Measurements from ENCODE around the gene PMFBP1.

PMFBP1 gene, protein sequence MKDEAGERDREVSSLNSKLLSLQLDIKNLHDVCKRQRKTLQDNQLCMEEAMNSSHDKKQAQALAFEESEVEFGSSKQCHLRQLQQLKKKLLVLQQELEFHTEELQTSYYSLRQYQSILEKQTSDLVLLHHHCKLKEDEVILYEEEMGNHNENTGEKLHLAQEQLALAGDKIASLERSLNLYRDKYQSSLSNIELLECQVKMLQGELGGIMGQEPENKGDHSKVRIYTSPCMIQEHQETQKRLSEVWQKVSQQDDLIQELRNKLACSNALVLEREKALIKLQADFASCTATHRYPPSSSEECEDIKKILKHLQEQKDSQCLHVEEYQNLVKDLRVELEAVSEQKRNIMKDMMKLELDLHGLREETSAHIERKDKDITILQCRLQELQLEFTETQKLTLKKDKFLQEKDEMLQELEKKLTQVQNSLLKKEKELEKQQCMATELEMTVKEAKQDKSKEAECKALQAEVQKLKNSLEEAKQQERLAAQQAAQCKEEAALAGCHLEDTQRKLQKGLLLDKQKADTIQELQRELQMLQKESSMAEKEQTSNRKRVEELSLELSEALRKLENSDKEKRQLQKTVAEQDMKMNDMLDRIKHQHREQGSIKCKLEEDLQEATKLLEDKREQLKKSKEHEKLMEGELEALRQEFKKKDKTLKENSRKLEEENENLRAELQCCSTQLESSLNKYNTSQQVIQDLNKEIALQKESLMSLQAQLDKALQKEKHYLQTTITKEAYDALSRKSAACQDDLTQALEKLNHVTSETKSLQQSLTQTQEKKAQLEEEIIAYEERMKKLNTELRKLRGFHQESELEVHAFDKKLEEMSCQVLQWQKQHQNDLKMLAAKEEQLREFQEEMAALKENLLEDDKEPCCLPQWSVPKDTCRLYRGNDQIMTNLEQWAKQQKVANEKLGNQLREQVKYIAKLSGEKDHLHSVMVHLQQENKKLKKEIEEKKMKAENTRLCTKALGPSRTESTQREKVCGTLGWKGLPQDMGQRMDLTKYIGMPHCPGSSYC

DNA sequence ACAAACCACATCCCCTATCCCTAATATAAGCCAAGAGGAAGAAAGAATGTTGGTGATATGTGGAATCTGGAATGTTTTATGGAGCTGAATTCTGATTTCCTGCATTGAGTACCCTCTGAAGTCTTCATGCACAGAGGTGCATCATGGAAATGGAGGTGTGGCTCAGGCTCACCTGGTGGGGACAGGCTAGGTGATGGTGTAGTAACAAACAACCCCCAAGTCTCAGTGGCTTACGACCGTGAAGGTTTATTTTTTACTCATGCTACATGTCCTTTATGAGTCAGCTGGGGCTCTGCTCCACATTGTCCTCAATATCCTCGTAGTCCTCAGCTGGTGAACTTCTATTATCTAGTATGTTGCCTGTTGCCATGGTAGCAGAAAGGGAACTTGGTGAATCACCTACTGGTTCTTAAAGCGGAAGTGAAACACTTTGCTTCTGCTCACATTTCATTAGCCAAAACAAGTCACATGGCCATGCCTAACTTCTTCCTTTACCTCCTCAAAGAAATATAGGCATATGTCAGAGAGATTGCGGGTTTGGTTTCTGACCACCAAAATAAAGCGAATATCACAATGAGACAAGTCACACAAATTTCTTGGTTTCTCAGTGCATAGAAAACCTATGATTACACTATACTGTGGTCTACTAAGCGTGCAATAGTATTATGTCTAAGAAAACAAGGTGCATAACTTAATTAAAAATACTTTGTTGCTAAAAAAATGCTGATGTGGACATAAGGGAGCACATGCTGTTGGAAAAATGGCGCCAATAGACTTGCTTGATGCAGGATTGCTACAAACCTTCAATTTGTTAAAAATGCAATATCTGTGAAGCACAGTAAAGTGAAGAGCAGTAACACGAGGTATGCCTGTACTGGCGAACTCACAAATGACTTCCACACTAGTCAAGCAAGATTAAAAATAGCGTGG, at the start of gene PMFBP1:
Gene PMFBP1 (minus strand): TSS at position 51 of the 930 bp plus-strand sequence. CDS start 947 bp downstream, outside the sequence.
- DNase-seq = peak; percentile 94

DNA sequence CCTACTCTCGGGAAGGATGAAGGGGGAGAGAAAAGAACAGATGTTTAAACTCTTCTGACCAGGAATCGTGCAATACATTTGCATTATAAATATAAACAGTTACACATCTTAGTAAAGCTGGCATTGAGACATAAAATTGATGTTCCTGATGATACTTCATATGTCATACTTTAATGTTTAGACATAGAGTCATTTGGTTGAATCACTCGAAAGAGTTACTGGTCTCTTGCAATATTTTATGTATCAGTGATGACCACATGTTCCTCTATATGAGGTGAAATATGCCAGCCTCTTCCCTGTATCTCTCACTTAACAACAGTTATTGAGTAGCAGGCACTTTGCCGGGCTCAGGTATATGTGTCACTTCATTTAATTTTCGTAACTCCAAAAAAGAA, 49.7 kb upstream of the PMFBP1 start:
- no peak for DNase-seq

DNA sequence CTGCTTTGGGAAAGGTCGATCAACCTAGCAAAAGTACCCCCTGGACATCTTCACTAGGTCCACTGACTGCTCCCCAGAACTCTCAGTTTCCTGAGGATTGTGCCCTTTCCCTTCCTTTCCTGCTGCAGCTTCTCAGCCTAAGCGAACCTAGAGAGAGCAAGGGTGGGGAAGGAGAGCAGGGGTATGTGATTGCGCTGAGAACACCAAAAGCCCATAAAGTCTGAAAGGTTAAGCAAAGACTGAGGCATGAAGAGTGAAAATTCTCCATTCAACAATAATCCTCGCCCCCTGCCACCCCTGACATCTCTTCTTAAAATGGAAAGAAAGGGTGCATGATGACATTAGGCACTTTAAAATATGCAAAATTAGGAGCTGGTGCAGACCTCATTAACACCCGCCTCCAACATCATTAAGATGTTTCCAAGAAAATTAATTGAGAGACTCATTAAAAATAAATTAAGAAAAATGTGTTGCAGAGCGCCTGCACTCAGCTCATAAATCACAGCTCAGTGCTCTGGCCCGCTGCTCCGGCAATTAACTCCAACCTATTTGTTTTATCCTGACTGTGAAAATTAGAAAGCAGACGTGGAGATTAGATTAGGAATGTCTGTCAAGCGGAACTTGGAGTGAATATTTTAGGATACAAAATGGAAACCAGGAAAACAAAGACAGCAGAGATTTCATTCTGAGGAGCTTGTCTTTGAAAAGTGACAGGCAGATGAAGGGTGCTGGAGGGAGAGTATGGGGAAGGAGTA, 49.1 kb upstream of the PMFBP1 start:
- DNase-seq = no peak

DNA sequence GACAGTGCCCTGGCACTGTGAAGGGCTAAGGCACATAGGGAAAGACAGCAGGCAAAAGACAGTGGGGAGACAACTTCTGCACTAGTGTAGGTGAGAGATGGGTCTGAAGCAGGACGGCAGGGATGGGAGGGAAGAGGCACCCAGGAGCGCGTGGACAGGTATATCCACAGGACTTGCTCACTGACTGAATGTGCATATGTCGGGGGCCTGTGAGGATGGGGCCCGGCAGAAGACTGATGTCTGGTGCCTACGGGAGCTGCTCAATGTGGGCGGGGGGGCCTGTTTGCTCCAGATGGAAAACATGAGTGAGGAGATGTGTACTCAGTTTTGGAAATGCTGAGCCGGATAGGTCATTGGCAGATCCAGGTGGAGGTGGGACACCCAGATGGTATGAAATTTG, 47.3 kb upstream of the PMFBP1 start:
- no peak for DNase-seq

DNA sequence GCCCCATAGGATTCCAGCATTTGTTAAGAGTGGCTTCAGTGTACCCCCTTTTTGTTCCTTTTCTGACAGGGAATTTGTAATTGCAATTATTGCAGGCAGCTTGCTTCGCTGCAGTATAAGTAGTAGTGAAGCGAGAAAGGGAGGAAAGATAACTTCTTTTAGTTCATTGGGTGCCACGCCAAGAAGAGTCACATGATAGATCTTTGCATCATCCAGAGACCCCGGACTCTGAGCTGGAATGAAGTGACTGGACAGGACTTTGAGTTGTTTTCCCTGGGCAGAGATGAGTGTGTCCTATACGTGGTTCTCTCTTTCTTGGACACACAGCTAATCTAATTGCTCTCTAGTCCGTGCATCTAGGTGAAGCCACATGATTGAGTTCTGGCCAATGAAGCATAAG, 44.8 kb upstream of the PMFBP1 start:
- no peak for DNase-seq

DNA sequence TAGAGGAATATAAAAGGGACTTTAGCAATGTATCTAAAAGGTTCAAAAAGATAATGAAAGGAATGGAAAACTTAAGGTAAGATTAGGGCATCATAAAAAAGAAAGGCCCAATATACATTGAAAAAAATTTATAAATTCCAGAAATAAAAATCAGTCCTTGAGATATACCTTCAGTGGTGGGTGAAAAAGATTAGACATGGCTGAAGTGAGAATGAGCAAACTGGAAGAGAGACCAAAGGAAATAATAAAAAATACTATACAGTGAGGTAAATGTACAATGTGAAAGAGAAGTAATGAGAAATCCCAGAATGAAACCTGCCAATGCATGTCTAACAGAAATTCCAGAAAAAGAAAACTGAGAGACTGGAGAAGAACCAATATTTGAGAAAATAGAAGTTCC, 42.9 kb upstream of the PMFBP1 start:
- no peak for DNase-seq

DNA sequence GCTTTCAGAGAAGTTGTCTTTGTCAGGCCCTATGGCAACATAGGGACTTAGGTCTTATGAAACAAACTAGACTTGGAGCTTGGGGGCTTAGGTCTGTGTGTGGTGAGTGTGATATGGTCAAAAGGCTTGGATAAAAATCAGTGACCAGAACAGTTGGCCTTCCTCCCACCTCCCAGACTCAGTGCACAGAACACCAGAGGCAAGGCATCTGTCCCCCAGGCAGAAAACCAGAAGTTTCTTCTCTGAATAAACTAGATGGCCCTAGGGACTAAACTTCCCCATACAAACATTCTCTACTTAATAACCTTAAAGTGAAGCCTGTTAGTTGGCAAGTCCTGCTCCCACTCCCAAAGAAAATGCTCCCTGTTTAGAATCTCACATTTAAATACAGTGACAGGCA, 39.2 kb upstream of the PMFBP1 start:
- no peak for DNase-seq

DNA sequence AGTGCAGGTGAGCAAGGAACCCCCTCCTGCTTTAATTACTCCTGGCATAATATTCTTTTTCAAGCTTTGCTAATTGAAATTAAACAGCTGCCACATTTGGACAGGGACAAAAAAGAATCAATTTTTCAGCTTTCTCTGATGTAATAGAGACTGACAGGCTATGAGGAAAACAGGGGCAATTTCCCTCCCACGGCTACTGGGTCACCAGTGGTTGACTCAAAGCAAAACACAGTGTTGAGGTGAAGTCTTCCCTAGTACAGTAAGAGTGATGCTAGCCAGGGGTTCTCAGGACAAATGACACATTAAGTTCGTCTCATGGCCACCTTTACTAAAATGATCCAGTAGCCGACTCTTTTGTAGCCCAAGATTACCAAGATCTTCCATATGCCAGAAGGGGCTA, 38.6 kb upstream of the PMFBP1 start:
- no peak for DNase-seq

DNA sequence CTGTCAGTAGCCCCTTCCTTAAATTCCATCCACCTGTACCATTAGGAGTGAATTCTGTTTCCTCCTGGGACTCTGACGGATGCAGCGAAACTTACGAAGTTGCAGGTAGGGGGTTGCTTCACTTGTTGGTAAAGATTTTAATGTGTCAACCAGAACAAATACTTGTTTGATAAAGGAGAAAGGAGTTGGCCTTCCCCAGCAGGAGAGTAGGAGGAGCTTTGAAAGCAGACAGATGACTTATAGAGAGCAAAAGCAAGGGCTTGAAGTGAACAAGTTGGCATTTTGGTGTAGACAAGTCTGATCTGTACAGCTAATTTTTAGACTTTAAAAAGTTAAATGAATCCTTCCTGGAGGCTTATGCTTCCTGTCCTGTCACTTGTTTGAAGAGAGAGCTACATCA, 38.1 kb upstream of the PMFBP1 start:
- DNase-seq = no peak

DNA sequence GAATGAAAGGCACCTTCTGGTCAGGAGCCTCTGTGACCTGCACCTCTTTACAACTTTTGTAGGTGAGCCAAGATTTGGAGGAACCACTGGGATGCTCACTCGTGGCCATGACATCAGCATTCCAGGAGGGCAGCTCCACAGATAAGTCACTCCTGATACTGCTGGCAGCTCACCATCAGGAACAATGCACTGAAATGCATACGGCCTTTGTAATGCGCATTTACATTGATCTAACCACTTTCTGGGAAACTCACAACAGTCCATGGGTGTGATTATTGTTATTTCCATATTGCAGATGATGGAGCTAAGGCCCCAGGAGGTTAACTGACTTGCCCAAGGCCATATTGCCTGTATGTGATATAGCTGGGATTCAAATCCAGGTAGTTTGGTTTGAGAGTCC, 34.3 kb upstream of the PMFBP1 start:
- no peak for DNase-seq

DNA sequence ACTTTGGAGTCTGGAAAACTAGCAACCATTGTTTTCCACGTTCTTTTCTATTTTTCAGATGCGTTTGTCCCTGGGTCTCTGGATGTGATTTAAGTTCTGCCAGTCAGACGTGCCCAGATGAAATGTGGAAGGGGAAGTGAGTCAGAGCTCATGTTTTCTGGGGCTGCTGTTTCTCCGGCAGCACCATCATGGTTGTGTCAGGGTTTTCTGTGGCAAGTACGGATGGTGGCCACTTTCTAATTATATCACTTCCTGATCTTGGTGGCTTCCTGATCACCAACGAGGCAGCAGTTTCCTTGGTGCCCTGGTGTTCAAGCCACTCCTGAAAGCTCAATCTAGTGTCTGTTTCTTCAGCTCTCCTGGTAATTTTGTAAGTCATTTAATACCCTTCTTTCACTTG, 31.4 kb upstream of the PMFBP1 start:
- DNase-seq = peak; percentile 20

DNA sequence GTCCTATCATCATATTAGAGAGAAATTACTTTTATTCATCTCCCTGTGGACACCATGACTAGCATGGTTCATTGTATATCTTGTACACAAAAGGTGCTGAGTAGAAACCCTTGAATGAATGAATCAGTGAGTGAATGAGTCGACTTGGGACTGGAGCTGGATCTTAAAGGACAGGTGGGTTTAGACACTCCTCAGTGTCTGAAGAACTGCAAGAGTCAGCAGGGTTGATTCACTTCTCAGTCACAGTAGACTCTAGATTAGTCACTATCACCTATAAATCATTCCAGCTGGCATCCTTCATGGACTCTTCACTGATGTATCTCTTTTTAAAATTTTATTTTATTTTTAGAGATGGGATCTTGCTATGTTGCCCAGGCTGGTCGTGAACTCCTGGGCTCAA, 30.1 kb upstream of the PMFBP1 start:
- no peak for DNase-seq

DNA sequence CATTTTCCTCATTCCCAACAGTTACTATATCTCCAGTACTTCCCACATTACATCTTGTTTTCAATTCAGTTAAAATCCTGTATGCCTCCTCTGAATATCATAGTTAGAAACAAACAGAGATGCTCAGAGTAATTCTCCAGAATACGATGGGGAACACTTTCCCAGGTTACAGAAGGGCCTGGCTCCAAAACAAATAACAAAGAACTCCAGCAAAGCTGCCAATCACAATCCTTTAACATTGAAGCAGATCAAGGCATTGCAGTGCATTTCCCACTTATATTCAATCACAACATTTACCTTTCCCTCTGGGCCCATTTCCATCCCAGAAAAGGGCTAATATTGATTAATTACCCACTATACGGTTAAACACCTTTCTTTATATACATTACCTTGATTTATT, 29.4 kb upstream of the PMFBP1 start:
- DNase-seq = no peak

DNA sequence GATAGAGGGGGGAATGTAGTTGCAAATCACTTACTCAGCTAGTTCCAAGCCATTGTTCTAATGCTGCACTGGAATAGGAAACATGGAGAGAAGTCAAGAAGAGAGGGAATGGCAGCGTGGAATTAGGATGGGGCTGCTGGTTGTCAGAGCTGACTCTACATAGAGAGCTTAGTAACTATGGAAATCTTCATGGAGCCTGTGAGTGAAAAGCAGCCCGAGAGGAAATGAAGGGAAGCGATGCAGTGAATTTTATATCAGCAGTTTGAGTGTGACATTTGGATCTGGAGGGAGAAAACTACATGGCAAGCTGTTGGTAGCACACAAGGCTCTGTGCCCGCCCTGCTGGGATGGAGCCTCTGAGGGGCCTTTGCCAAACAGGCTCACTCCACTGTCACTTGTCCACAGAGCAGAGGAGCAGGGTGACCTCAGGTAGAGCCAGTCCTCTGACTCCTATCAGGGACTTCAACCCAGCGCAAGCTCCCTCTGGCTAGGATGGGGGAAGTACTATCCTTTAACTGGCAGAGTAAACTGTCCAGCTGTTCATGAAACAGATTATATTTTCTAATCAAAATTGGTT, 27.9 kb upstream of the PMFBP1 start:
- DNase-seq = no peak

DNA sequence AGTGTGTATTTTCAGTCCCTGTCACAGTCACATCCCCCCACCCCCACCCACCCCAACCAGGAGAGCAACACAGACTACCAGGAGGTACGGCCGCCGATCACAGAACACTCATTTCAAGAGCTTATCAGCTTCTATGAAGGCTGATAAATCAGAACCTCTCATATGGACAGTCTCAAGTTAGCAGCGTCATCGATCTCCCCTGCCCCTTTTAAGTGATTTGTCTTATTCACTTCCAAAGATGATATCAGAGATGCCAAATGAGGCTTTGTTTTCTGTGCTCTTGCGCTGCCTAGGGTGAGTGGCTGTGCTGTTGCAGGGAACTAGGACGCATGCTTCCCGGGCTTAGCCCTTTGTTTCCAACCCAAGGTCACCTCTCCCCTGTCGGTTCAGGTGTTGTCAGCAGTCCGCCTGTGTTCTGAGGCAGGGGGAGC, 26.8 kb upstream of the PMFBP1 start:
- DNase-seq = no peak

DNA sequence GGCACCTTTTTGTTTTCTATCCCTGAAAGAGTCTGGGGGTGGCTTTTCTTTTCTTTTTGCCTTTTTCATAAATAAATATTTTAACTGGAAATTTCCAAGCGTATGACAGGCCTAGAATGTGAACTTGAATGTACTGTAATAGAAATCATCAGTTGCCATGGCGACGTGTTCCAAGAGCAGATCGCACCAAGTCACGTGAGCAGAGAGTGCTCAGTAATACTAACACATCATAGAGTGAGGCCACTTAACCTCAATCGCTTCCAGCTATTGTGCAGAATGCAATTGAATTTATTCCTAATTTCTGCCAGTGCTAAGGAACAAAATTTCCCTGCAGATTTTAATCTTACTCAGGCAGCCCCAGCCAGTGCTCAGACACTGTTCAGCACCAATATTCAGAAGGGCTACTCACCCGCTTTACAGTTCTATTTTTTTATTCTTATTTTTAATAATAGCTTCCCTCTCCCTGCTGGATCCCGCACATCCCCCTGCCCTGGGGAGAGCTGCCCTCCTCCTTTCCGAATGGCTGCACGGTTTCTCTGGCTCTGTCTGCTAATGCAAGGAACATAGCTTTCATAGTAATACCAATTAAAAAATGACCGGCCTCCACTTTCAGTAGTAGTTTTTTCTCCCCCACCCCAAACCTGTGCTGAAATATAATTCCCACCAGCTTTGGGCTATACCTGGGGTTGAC, 26.2 kb upstream of the PMFBP1 start:
- DNase-seq = no peak

DNA sequence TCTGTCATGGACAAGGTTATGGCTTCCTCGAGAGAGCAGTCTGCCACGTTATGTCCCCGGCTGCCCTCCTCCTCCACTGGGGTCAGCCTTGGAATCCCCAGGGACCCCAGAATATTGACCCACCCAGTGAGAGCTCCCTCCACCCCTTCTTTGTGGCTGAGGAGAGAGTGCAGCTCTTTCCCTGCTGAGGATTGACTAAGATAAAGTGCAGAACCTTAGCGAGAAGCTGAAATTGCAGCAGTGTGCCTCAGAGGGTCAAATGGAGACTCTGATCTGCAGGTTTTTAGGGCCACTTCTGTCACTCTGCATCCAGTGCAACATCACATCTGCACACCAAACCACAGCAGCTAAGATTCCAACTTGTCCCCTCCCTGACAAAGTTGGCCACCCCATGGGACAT, 25.6 kb upstream of the PMFBP1 start:
- no peak for DNase-seq

DNA sequence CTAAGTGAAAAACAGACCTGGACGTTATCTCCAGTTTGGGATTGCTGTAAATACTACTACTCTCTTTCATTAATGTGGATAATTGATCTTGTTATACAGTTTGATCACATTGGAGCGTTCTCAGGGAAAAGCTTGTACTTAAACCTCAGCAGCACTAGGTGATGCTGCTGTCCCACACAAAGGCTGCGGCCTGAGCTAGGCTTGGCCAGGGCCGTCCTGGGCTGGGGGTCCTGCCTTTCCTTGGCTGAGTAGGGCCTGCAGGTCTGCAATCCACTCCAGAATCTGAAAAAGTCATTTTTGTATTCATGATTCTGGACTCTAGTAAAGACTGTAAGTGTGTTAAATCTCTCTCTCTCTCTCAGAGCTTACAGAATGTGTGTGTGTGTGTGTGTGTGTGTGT, 23.7 kb upstream of the PMFBP1 start:
- DNase-seq = no peak

DNA sequence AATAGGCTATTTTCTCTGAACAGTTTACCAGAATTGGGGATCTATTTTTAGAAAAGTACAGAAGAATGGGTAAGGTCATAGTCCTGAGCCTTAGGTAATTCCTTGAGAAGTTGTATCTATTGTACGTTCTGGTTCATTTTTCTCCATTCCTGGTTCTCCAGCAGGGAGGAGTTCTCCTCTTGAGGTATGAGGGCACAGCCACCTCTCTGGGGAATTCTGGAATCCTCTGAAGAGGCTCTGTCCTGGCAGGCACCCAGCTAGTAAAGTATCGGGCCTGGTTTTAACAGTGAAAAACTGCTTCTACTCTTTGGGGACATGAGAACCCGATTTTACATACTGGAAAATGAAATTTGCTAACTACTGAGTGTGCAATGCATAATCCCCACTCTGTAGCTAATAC, 19.6 kb upstream of the PMFBP1 start:
- DNase-seq = no peak

DNA sequence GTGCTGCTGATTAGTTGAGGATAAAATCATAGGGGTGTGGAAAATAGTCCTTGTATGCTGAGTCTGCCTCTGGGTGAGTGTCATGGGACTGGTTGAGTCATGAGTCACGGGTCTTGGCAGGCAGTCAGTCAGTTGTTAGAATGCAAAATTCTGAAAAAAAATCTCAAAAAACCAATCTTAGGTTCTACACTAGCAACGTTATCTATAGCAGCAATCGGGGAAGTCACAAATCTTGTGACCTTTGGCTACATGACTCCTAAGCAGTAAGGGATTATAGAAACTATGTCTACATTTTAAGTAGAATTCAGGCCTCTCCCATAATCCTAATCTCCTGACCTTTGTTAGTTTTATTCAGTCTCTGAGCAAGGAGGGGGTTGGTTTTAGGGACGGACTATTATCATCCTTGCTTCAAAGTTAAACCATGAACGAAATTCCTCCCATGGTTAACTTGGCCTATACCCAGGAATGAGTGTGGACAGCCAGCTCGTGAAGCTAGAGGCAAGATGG, 18.0 kb upstream of the PMFBP1 start:
- DNase-seq = peak; percentile 78

DNA sequence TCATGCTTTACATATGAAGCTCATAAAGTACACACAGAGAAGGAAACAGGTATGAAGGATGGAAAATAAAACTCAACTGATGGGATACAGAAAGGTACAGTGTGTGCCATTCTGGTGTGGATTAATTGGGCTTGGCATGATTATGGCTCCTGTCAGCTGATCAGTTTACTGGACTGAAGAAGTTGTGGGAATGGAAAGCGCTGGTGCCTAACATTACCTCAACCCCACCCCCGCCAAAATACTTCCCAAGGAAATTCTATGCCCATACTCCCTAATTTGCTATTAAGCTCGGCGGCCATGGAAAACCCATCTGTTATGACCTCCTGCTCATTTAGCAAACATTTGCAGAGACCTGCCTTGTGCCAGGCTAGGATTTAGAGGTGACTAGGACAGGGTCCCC, 16.6 kb upstream of the PMFBP1 start:
- no peak for DNase-seq

Measured in OCI-M1 (cell line).